Tibial artery (tissue), 4 donors: ENCODE data around the gene CCDC136.

Experiments
- DNase-seq, 2 donors: peaks; one replicate each; pipeline ENCODE4 v3.0.0-alpha.2; 2019
- H3K27ac ChIP-seq, 2 donors: fragments of 200-600 bp; sonication (generic) in 1 of 2; 1 replicate in 1 of 2; 2 replicates in 1 of 2; pipeline ENCODE4 v1.5.1; 2018 to 2019; ENCODE audit warnings: mild to moderate bottlenecking in 1 of 2
- H3K27me3 ChIP-seq, 2 donors: fragments of 200-600 bp; sonication (generic) in 1 of 2; one replicate each; pipeline versions ENCODE4 v1.5.1 to v1.6.0; 2016 to 2019
- H3K36me3 ChIP-seq, 3 donors: fragments of 200-600 bp; sonication (generic) in 2 of 3; one replicate each; pipeline ENCODE4 v1.5.1; 2016 to 2019; ENCODE audit warnings: mild to moderate bottlenecking in 2 of 3
- H3K4me1 ChIP-seq, 4 donors: fragments of 200-600 bp; sonication (generic) in 2 of 4; 1 replicate in 3 of 4; 2 replicates in 1 of 4; pipeline ENCODE4 v1.5.1; 2016 to 2019
- H3K4me3 ChIP-seq, 2 donors: fragments of 200-600 bp; sonication (generic) in 1 of 2; 1 replicate in 1 of 2; 2 replicates in 1 of 2; pipeline ENCODE4 v1.5.1; 2018 to 2019; ENCODE audit warnings: mild to moderate bottlenecking in 2 of 2
- H3K9me3 ChIP-seq, 3 donors: fragments of 200-600 bp; sonication (generic) in 1 of 3; one replicate each; pipeline ENCODE4 v1.5.1; 2016 to 2019
- CTCF ChIP-seq, 2 experiments: fragments of 200-600 bp in 1 of 2; fragments of 450-650 bp in 1 of 2; IDR thresholded peaks; one replicate each; pipeline ENCODE4 v1.5.1; 2017 to 2019; ENCODE audit warnings: antibody characterized with exemption in 2 of 2, mild to moderate bottlenecking in 1 of 2, moderate library complexity in 1 of 2
- intact Hi-C: fragments of 100-400 bp; cut with DNase I; formaldehyde crosslinking; loops from one replicate; pipeline ENCODE4 v1.15.0; 2023; ENCODE audit warnings: low total_unique reads

CCDC136 gene

GRCh38 chr7:128831178-128831993, 39.6 kb downstream of the CCDC136 start:
- Histone ChIP-seq H3K4me1 (peaks cover 0 to 84% (median 60%) of the 10 kb centered on the region in 4 donors), H3K9me3 (no peaks in the 10 kb centered on the region), H3K36me3 (no peaks in the 10 kb centered on the region), H3K27me3 (no peaks in the 10 kb centered on the region), H3K27ac (peak overlapping the region; percentile 90 to 95), H3K4me3 (peak overlapping the region; percentile 58 to 78)
- peak; percentile 51 to 91 for DNase-seq
- intact Hi-C loops: no loop called here
- TF ChIP-seq CTCF (IDR thresholded peaks at IDR 0.05): no peak

GRCh38 chr7:128831994-128832879, 40.5 kb downstream of the CCDC136 start:
- H3K9me3 ChIP-seq: no peaks in the 10 kb centered on the region

GRCh38 chr7:128832880-128833147, 41.0 kb downstream of the CCDC136 start:
- Histone ChIP-seq H3K4me3 (peak overlapping the region; percentile 58 to 78), H3K27ac (peak overlapping the region; percentile 90 to 95), H3K4me1 (peaks cover 0 to 81% (median 61%) of the 10 kb centered on the region in 4 donors), H3K27me3 (no peaks in the 10 kb centered on the region), H3K9me3 (no peaks in the 10 kb centered on the region), H3K36me3 (peaks cover 5 to 13% (median 12%) of the 10 kb centered on the region in 3 donors)
- intact Hi-C loops: no loop called here
- no peak for DNase-seq
- no peak for TF ChIP-seq CTCF (IDR thresholded peaks at IDR 0.05)

More at GRCh38 chr7:128831994-128832879, 40.5 kb downstream of the CCDC136 start:
- peaks cover 0 to 7% (median 7%) of the 10 kb centered on the region in 3 donors for H3K36me3 ChIP-seq
- no peak for TF ChIP-seq CTCF (IDR thresholded peaks at IDR 0.05)
- H3K27me3 ChIP-seq: no peaks in the 10 kb centered on the region
- peak overlapping the region; percentile 90 to 95 for H3K27ac ChIP-seq
- intact Hi-C loops: no loop called here
- peaks cover 0 to 86% (median 62%) of the 10 kb centered on the region in 4 donors for H3K4me1 ChIP-seq
- peak overlapping the region; percentile 58 to 78 for H3K4me3 ChIP-seq
- peak; percentile 42 to 90 for DNase-seq

GRCh38 chr7:128833148-128833945, 41.6 kb downstream of the CCDC136 start:
- intact Hi-C loops: no loop called here
- peak overlapping the region; percentile 58 to 78 for H3K4me3 ChIP-seq
- H3K36me3 ChIP-seq: peaks cover 10 to 18% (median 18%) of the 10 kb centered on the region in 3 donors
- no peaks in the 10 kb centered on the region for H3K9me3 ChIP-seq
- no peak for TF ChIP-seq CTCF (IDR thresholded peaks at IDR 0.05)
- H3K27me3 ChIP-seq: no peaks in the 10 kb centered on the region
- H3K27ac ChIP-seq: peak overlapping the region; percentile 90 to 95
- peaks cover 0 to 75% (median 58%) of the 10 kb centered on the region in 4 donors for H3K4me1 ChIP-seq
- peak; percentile 70 to 89 for DNase-seq

GRCh38 chr7:128833946-128834325, 42.2 kb downstream of the CCDC136 start:
- Histone ChIP-seq H3K27me3 (no peaks in the 10 kb centered on the region), H3K27ac (peak overlapping the region; percentile 90 to 95), H3K36me3 (peaks cover 16 to 24% (median 24%) of the 10 kb centered on the region in 3 donors), H3K9me3 (no peaks in the 10 kb centered on the region), H3K4me1 (peaks cover 0 to 69% (median 54%) of the 10 kb centered on the region in 4 donors), H3K4me3 (no peak overlapping the region)
- TF ChIP-seq CTCF (IDR thresholded peaks at IDR 0.05): no peak
- intact Hi-C loops: no loop called here
- DNase-seq: no peak
